Thoracic aorta (tissue), 2 donors: ENCODE results near the gene KCND3. TPM values are rescaled to one million over a fixed set of nuclear protein-coding genes. Genes with fewer than 3 reads are reported as not detected.

ENCODE experiments used
- ATAC-seq: fragments of 150-250 bp; one replicate; pipeline ENCODE4 v1.8.0; 2017; ENCODE audit warnings: low read depth; ENCODE audit not compliant: insufficient number of reproducible peaks, low FRiP score
- DNase-seq: peaks from one replicate; pipeline ENCODE4 v3.0.0-alpha.2; 2020; ENCODE audit warnings: low spot score
- H3K27ac ChIP-seq, 2 donors: fragments of 200-600 bp; sonication (generic); 1 replicate in 1 of 2; 2 replicates in 1 of 2; pipeline ENCODE4 v1.5.1; 2016; ENCODE audit warnings: mild to moderate bottlenecking in 2 of 2, moderate library complexity in 2 of 2
- H3K27me3 ChIP-seq: fragments of 200-600 bp; sonication (generic); replicated peaks from 2 replicates; pipeline ENCODE4 v1.6.0; 2016; ENCODE audit warnings: mild to moderate bottlenecking; ENCODE audit not compliant: insufficient read depth
- H3K36me3 ChIP-seq: fragments of 200-600 bp; sonication (generic); one replicate; pipeline ENCODE4 v1.5.1; 2016
- H3K4me1 ChIP-seq, 2 donors: fragments of 200-600 bp; sonication (generic); 1 replicate in 1 of 2; 2 replicates in 1 of 2; pipeline versions ENCODE4 v1.5.1 to v1.6.0; 2016; ENCODE audit warnings: low read depth in 2 of 2, mild to moderate bottlenecking in 1 of 2; ENCODE audit not compliant: control insufficient read depth in 1 of 2
- H3K4me3 ChIP-seq: fragments of 200-600 bp; sonication (generic); 2 replicates; pipeline ENCODE4 v1.5.1; 2016; ENCODE audit warnings: mild to moderate bottlenecking
- H3K9me3 ChIP-seq: fragments of 200-600 bp; sonication (generic); 2 replicates; pipeline ENCODE4 v1.5.1; 2016
- total RNA-seq, 2 donors: library from RNA; depleted of rRNA; stranded (reverse); fragments of >200 nt; gene quantifications; one replicate each; pipeline versions ENCODE4 v1.1.0 to v1.2.3, GENCODE V29; 2016
- TF ChIP-seq, protein P1 (sequence below): fragments of 200-600 bp; sonication (generic); IDR thresholded peaks from one replicate; pipeline ENCODE4 v1.5.1; 2019; ENCODE audit warnings: antibody characterized with exemption

Gene KCND3
- total RNA-seq, 2 donors from 2014 or later: 12.3 to 16.6 TPM

DNA sequence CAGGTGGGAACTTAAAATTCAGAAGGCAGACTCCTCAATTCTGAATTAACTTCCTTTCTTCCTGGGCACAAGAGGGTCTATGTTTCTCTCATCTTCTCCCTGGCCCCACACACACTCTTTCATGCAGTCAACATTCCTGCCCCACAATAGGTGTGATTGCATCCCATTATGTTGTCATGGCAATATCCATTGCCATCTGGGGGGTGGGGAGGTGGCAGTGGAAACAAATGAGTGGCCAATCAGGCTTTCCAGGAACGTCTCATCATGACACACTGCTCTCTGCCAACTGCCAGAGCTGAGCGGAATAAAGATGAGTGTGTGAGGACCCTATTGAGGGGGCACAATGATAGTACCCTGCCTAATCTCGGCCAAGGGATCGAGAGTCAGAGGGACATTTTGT is 80.4 kb downstream of the KCND3 start:
- Histone ChIP-seq H3K9me3 (no peaks in the 10 kb centered on the region), H3K4me3 (no peak overlapping the region), H3K27ac (no peak overlapping the region), H3K4me1 (peaks cover 5 to 9% of the 10 kb centered on the region in 2 donors), H3K36me3 (no peaks in the 10 kb centered on the region), H3K27me3 (no peaks in the 10 kb centered on the region)
- no peak for ATAC-seq
- no peak for DNase-seq
- TF ChIP-seq, protein P1, sequence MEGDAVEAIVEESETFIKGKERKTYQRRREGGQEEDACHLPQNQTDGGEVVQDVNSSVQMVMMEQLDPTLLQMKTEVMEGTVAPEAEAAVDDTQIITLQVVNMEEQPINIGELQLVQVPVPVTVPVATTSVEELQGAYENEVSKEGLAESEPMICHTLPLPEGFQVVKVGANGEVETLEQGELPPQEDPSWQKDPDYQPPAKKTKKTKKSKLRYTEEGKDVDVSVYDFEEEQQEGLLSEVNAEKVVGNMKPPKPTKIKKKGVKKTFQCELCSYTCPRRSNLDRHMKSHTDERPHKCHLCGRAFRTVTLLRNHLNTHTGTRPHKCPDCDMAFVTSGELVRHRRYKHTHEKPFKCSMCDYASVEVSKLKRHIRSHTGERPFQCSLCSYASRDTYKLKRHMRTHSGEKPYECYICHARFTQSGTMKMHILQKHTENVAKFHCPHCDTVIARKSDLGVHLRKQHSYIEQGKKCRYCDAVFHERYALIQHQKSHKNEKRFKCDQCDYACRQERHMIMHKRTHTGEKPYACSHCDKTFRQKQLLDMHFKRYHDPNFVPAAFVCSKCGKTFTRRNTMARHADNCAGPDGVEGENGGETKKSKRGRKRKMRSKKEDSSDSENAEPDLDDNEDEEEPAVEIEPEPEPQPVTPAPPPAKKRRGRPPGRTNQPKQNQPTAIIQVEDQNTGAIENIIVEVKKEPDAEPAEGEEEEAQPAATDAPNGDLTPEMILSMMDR: no peak

- no peak overlapping the region for H3K4me3 ChIP-seq
- TF ChIP-seq, protein P1: no peak
- H3K9me3 ChIP-seq: no peaks in the 10 kb centered on the region
- peaks cover 6 to 12% of the 10 kb centered on the region in 2 donors for H3K4me1 ChIP-seq
- no peaks in the 10 kb centered on the region for H3K27me3 ChIP-seq
- ATAC-seq (no peak), DNase-seq (no peak)
- no peak overlapping the region for H3K27ac ChIP-seq
- H3K36me3 ChIP-seq: no peaks in the 10 kb centered on the region
Observed at GRCh38 chr1:111908011-111908621, 81.4 kb downstream of the KCND3 start.

DNA sequence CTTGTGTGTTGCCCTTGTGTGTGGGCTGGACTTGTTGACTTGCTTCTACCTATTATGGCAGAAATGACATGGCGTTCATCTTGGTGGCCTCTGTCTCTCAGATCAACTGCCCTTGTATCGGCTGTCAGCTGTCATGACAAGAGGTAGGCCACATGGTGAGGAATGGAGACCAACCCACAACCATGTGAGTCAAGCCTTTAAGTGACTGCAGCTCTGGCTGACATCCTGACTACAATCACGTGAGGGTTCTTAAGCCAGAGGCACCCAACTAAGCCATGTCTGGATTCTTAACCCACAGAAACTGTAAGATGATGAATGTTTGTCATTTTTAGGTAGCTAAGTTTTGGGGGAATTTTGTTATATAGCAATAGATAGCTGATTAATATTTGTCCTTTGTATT is 82.1 kb downstream of the KCND3 start:
- no peak for ATAC-seq
- Histone ChIP-seq H3K36me3 (no peaks in the 10 kb centered on the region), H3K9me3 (no peaks in the 10 kb centered on the region), H3K4me3 (no peak overlapping the region), H3K4me1 (peaks cover 6 to 12% of the 10 kb centered on the region in 2 donors), H3K27me3 (no peaks in the 10 kb centered on the region), H3K27ac (no peak overlapping the region)
- no peak for DNase-seq
- TF ChIP-seq, protein P1: no peak

DNA sequence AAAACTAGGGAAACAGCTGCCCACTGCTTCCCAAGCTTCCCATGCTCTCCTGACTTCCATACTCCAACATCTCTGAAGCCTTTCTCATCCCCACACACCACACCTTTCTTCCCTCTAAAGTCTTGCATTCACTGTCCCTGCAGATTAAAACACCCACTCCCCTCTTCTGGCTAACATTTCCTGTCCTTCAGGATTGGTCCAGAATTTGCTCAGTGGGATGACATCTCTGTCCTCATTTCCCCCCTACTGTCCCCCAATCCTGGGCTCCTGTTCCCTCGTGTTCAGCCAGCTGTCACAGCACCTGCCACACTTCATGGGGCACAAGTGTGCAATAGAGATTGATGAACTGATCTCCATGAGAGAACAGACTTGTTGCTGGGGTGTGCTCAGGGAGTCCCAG is 82.7 kb downstream of the KCND3 start:
- Histone ChIP-seq H3K36me3 (no peaks in the 10 kb centered on the region), H3K4me3 (no peak overlapping the region), H3K4me1 (peaks cover 6 to 12% of the 10 kb centered on the region in 2 donors), H3K27ac (no peak overlapping the region), H3K9me3 (no peaks in the 10 kb centered on the region), H3K27me3 (no peaks in the 10 kb centered on the region)
- DNase-seq (no peak), ATAC-seq (no peak)
- TF ChIP-seq, protein P1: no peak

- Histone ChIP-seq H3K27me3 (no peaks in the 10 kb centered on the region), H3K4me3 (no peak overlapping the region), H3K4me1 (peaks cover 6 to 12% of the 10 kb centered on the region in 2 donors), H3K27ac (no peak overlapping the region), H3K36me3 (no peaks in the 10 kb centered on the region), H3K9me3 (no peaks in the 10 kb centered on the region)
- DNase-seq: no peak
- ATAC-seq: no peak
- TF ChIP-seq, protein P1: no peak
Observed at GRCh38 chr1:111906111-111906510, 83.4 kb downstream of the KCND3 start.
